NK-92 (cell line): Measurements from ENCODE around the gene CEND1.

Experiments used
- DNase-seq: peaks from one replicate; lab custom pipeline; 2025; ENCODE audit not compliant: unreplicated experiment; lab: John Stamatoyannopoulos, UW

The CEND1 gene

GRCh38 chr11:796565-797295 is 6.8 kb upstream of the CEND1 start:
- no peak for DNase-seq

GRCh38 chr11:795634-796564 is 6.0 kb upstream of the CEND1 start:
- peak; percentile 38 for DNase-seq

GRCh38 chr11:794766-795633 is 5.1 kb upstream of the CEND1 start:
- no peak for DNase-seq

GRCh38 chr11:794013-794765 is 4.3 kb upstream of the CEND1 start:
- no peak for DNase-seq

GRCh38 chr11:793556-793955 is 3.7 kb upstream of the CEND1 start:
- no peak for DNase-seq

- no peak for DNase-seq
Measured at GRCh38 chr11:792873-793272, 3.0 kb upstream of the CEND1 start.

- DNase-seq: no peak
Measured at GRCh38 chr11:792535-792821, 2.6 kb upstream of the CEND1 start.

GRCh38 chr11:791658-792534 is 2.0 kb upstream of the CEND1 start:
- no peak for DNase-seq

GRCh38 chr11:790721-791564 is 1.1 kb upstream of the CEND1 start:
- no peak for DNase-seq

GRCh38 chr11:788953-789940 is 643 bp downstream of the CEND1 start:
- DNase-seq: no peak

GRCh38 chr11:788009-788640 is 1.8 kb downstream of the CEND1 start:
- no peak for DNase-seq

GRCh38 chr11:787084-787675 is 2.7 kb downstream of the CEND1 start:
- DNase-seq: no peak

- no peak for DNase-seq
Measured at GRCh38 chr11:786235-787083, 3.4 kb downstream of the CEND1 start.

- no peak for DNase-seq
Measured at GRCh38 chr11:783581-784015, 6.3 kb downstream of the CEND1 start.

GRCh38 chr11:782264-783174 is 7.4 kb downstream of the CEND1 start:
- DNase-seq: no peak
